ENCODE data around the gene MAPK1. TPM values are rescaled to one million over a fixed set of nuclear protein-coding genes. Genes with fewer than 3 reads are reported as not detected.
A peak's percentile ranks its signal among the peaks of the same experiment; 100 is the strongest.

MAPK1 gene
- total and polyA plus RNA-seq, 7 donors = 11.0 to 101 (median 78.3) TPM

DNA sequence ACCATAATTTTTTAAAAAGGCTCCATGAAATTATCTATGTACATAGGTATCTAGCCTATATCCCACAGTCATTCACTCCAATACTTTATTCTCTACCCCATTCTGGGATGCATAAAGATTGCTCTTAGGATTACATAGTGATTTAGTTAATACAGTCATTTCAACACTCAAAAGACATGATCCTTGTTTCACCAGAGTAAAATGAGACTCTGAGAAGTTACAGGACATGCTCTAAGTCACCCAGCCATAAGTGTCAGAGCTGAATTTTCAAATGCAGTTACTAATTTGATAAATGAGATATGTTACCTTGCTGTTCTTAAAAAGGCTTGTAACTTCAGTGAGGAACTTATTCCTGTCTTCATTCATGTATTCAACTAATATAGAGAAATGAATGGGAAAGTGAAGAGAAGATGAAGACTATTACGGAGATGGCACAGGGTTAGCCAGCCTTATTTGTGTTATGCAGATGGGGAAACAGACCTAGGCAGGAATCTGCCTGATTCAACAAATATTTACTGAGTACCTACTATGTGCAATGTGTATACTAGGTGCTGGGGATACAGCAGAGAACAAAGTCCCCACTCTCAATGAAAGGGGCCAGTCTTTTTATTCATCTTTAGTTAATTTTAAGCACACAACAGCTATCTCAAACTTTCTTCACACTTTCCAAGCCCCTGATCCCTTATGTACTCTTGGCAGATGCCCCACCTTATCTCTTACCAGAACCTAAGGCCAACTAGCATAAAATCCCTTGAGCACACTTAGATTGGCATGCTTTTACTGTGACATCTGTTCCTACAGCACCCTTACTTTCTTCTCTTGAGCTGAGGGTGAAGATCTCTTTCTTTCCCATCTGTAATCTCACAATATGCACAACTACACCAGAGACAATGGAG, 21.6 kb downstream of the MAPK1 start:
- Histone ChIP-seq H3K9me3 (no peaks in the 10 kb centered on the region), H3K4me3 (no peak overlapping the region), H3K4me1 (peaks cover 49% of the 10 kb centered on the region), H3K36me3 (ENCODE audit: insufficient read depth in 1 of 2, low read depth in 1 of 2) (no peaks in the 10 kb centered on the region), H3K27me3 (ENCODE audit: insufficient read depth in 3 of 3, low read length in 2 of 3) (no peaks in the 10 kb centered on the region), H3K27ac (peak overlapping the region; percentile 30)
- DNase-seq (no peak), ATAC-seq (peak in 3 of 4 donors; percentile 33 to 66 (median 42))
- TF ChIP-seq, protein P1, sequence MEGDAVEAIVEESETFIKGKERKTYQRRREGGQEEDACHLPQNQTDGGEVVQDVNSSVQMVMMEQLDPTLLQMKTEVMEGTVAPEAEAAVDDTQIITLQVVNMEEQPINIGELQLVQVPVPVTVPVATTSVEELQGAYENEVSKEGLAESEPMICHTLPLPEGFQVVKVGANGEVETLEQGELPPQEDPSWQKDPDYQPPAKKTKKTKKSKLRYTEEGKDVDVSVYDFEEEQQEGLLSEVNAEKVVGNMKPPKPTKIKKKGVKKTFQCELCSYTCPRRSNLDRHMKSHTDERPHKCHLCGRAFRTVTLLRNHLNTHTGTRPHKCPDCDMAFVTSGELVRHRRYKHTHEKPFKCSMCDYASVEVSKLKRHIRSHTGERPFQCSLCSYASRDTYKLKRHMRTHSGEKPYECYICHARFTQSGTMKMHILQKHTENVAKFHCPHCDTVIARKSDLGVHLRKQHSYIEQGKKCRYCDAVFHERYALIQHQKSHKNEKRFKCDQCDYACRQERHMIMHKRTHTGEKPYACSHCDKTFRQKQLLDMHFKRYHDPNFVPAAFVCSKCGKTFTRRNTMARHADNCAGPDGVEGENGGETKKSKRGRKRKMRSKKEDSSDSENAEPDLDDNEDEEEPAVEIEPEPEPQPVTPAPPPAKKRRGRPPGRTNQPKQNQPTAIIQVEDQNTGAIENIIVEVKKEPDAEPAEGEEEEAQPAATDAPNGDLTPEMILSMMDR (IDR thresholded peaks at IDR 0.05) = no peak
- 86 to 93% (median 89%) methylated on average over 1 of the region's 1 CpG for WGBS, 3 donors
- intact Hi-C loops (cut with DNase I) = no loop called here

DNA sequence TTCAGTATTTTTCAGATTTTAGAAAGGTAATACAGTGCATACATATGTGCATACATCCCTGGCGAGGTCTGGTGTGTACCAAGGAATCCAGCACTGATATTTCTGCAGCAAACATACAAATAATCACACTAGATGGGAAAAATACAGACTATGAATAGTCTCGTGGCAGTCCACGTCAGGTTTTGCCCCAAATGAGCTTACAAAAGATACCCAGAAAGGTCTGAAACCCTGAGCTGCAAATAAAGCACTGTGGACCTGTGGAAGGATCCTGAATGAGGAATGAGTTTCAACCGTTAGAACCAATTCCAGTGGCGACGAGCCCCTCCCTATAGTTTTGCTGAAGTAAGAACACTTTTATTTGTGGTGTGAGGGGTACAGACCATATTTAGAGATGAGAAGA, 24.5 kb downstream of the MAPK1 start:
- H3K9me3 ChIP-seq = no peaks in the 10 kb centered on the region
- no peaks in the 10 kb centered on the region for H3K36me3 ChIP-seq (ENCODE audit: insufficient read depth in 1 of 2, low read depth in 1 of 2)
- TF ChIP-seq, protein P1 (IDR thresholded peaks at IDR 0.05) = no peak
- ATAC-seq (no peak), DNase-seq (no peak)
- no peak overlapping the region for H3K27ac ChIP-seq
- peaks cover 32% of the 10 kb centered on the region for H3K4me1 ChIP-seq
- intact Hi-C loops (cut with DNase I) = no loop called here
- no peaks in the 10 kb centered on the region for H3K27me3 ChIP-seq (ENCODE audit: insufficient read depth in 3 of 3, low read length in 2 of 3)
- WGBS, 3 donors = 83 to 91% (median 86%) methylated on average over 6 of the region's 6 CpGs
- H3K4me3 ChIP-seq = no peak overlapping the region

DNA sequence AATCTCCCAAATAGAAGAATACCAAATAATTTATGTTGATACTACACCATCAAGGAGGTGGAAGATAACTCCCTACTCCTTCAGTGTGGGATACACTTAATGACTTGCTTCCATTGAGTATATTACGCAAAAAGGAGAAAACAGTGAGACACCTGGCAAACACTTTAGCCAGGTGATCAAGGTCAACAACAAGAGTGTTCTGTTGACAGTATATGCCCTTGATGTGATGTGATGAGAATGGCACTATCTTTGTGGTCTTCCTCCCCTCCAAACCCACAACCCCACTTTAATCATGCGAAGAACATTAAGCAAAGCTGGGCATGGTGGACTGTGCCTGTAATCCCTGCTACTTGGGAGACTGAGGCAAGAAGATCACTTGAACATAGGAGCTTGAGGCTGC, 26.0 kb downstream of the MAPK1 start:
- H3K27ac ChIP-seq = no peak overlapping the region
- no peaks in the 10 kb centered on the region for H3K9me3 ChIP-seq
- no peaks in the 10 kb centered on the region for H3K27me3 ChIP-seq (ENCODE audit: insufficient read depth in 3 of 3, low read length in 2 of 3)
- 95 to 99% (median 98%) methylated on average over 2 of the region's 2 CpGs for WGBS, 3 donors
- DNase-seq (no peak), ATAC-seq (no peak)
- TF ChIP-seq, protein P1 (IDR thresholded peaks at IDR 0.05) = no peak
- H3K4me1 ChIP-seq = peaks cover 42% of the 10 kb centered on the region
- intact Hi-C loops (cut with DNase I) = no loop called here
- no peaks in the 10 kb centered on the region for H3K36me3 ChIP-seq (ENCODE audit: insufficient read depth in 1 of 2, low read depth in 1 of 2)
- H3K4me3 ChIP-seq = no peak overlapping the region

GRCh38 chr22:21840236-21840823, 27.1 kb downstream of the MAPK1 start:
- ATAC-seq (no peak), DNase-seq (no peak)
- H3K27me3 ChIP-seq (ENCODE audit: insufficient read depth in 3 of 3, low read length in 2 of 3) = no peaks in the 10 kb centered on the region
- H3K36me3 ChIP-seq (ENCODE audit: insufficient read depth in 1 of 2, low read depth in 1 of 2) = no peaks in the 10 kb centered on the region
- peaks cover 36% of the 10 kb centered on the region for H3K4me1 ChIP-seq
- 94 to 97% (median 95%) methylated on average over 8 of the region's 8 CpGs for WGBS, 3 donors
- H3K4me3 ChIP-seq = no peak overlapping the region
- intact Hi-C loops (cut with DNase I) = no loop called here
- H3K9me3 ChIP-seq = no peaks in the 10 kb centered on the region
- TF ChIP-seq, protein P1 (IDR thresholded peaks at IDR 0.05) = no peak
- H3K27ac ChIP-seq = no peak overlapping the region
